Glutamatergic neuron (in vitro differentiated cells): ENCODE results near the gene CNOT8. TPM values are rescaled to one million over a fixed set of nuclear protein-coding genes. Genes with fewer than 3 reads are reported as not detected.
A peak's percentile ranks its signal among the peaks of the same experiment; 100 is the strongest.

ENCODE experiments used
- DNase-seq: peaks from one replicate; pipeline ENCODE4 v3.0.0; 2022
- H3K27ac Mint-ChIP-seq: one replicate; pipeline ENCODE4 v1.8.0; 2020; ENCODE audit warnings: mild to moderate bottlenecking, mixed read lengths, inconsistent platforms; ENCODE audit not compliant: unreplicated experiment
- H3K27me3 Mint-ChIP-seq: one replicate; pipeline ENCODE4 v1.8.0; 2020; ENCODE audit warnings: mild to moderate bottlenecking, moderate library complexity, mixed read lengths, inconsistent platforms; ENCODE audit not compliant: unreplicated experiment
- H3K36me3 Mint-ChIP-seq: one replicate; pipeline ENCODE4 v1.8.0; 2020; ENCODE audit warnings: mild to moderate bottlenecking, mixed read lengths, inconsistent platforms; ENCODE audit not compliant: unreplicated experiment
- H3K4me1 Mint-ChIP-seq: one replicate; pipeline ENCODE4 v1.8.0; 2020; ENCODE audit warnings: mild to moderate bottlenecking, low read depth, mixed read lengths, inconsistent platforms; ENCODE audit not compliant: unreplicated experiment
- H3K4me3 Mint-ChIP-seq: one replicate; pipeline ENCODE4 v1.8.0; 2020; ENCODE audit warnings: mild to moderate bottlenecking, mixed read lengths, inconsistent platforms; ENCODE audit not compliant: unreplicated experiment
- H3K9me3 Mint-ChIP-seq: one replicate; pipeline ENCODE4 v1.8.0; 2020; ENCODE audit warnings: mild to moderate bottlenecking, moderate library complexity, mixed read lengths, inconsistent platforms; ENCODE audit not compliant: unreplicated experiment
- CTCF ChIP-seq: fragments of 200-600 bp; sonication (generic); IDR thresholded peaks from one replicate; pipeline ENCODE4 v1.5.0; 2021; ENCODE audit not compliant: partially characterized antibody, unreplicated experiment
- total RNA-seq: library from RNA; stranded (reverse); fragmentation: NEBNext Ultra II Directional; extraction: Animal tissue kit (Norgen Biotek cat#: 25700); gene quantifications from one replicate; pipeline ENCODE4 v1.2.1, GENCODE V29; 2021; ENCODE audit not compliant: unreplicated experiment

The CNOT8 gene
- total RNA-seq, 1 donor from 2014 or later = 54.7 TPM

GRCh38 chr5:154868702-154869101 is 10.3 kb downstream of the CNOT8 start:
- no peak overlapping the region for H3K4me3 Mint-ChIP-seq
- no peaks in the 10 kb centered on the region for H3K27me3 Mint-ChIP-seq
- peaks cover 5% of the 10 kb centered on the region for H3K4me1 Mint-ChIP-seq
- H3K9me3 Mint-ChIP-seq = peaks cover 5% of the 10 kb centered on the region
- peak overlapping the region; percentile 48 for H3K27ac Mint-ChIP-seq
- DNase-seq = peak; percentile 42
- TF ChIP-seq CTCF = no peak
- peaks cover 2% of the 10 kb centered on the region for H3K36me3 Mint-ChIP-seq

GRCh38 chr5:154871734-154872133 is 13.3 kb downstream of the CNOT8 start:
- H3K27ac Mint-ChIP-seq = no peak overlapping the region
- peaks cover 5% of the 10 kb centered on the region for H3K4me1 Mint-ChIP-seq
- TF ChIP-seq CTCF = no peak
- no peak for DNase-seq
- peaks cover 14% of the 10 kb centered on the region for H3K36me3 Mint-ChIP-seq
- H3K9me3 Mint-ChIP-seq = peaks cover 5% of the 10 kb centered on the region
- no peak overlapping the region for H3K4me3 Mint-ChIP-seq
- H3K27me3 Mint-ChIP-seq = no peaks in the 10 kb centered on the region

GRCh38 chr5:154873791-154874331 is 15.4 kb downstream of the CNOT8 start:
- Mint-ChIP-seq H3K36me3 (peaks cover 24% of the 10 kb centered on the region), H3K9me3 (peaks cover 2% of the 10 kb centered on the region), H3K4me3 (no peak overlapping the region), H3K4me1 (peaks cover under 1% of the 10 kb centered on the region), H3K27ac (no peak overlapping the region), H3K27me3 (no peaks in the 10 kb centered on the region)
- TF ChIP-seq CTCF = no peak
- DNase-seq = no peak

- no peaks in the 10 kb centered on the region for H3K4me1 Mint-ChIP-seq
- peaks cover 10% of the 10 kb centered on the region for H3K9me3 Mint-ChIP-seq
- DNase-seq = no peak
- no peaks in the 10 kb centered on the region for H3K27me3 Mint-ChIP-seq
- TF ChIP-seq CTCF = no peak
- H3K36me3 Mint-ChIP-seq = peaks cover 45% of the 10 kb centered on the region
- no peak overlapping the region for H3K27ac Mint-ChIP-seq
- no peak overlapping the region for H3K4me3 Mint-ChIP-seq
Measured at GRCh38 chr5:154878642-154879335, 20.4 kb downstream of the CNOT8 start.

GRCh38 chr5:154881986-154882385 is 23.6 kb downstream of the CNOT8 start:
- Mint-ChIP-seq H3K27ac (no peak overlapping the region), H3K36me3 (peaks cover 55% of the 10 kb centered on the region), H3K27me3 (peaks cover 2% of the 10 kb centered on the region), H3K4me3 (no peak overlapping the region), H3K9me3 (peaks cover 10% of the 10 kb centered on the region), H3K4me1 (no peaks in the 10 kb centered on the region)
- DNase-seq = no peak
- no peak for TF ChIP-seq CTCF
